OCI-LY3 (cell line): ENCODE results near the gene VTI1A.

Experiments
- H2AFZ ChIP-seq: fragments of 200-600, 300-600 bp; shearing (Covaris generic); 2 replicates; pipeline ENCODE4 v1.6.0; 2014; ENCODE audit warnings: antibody characterized with exemption, low read depth, low read length
- H3K27ac ChIP-seq: fragments of 200-600, 300-600 bp; sonication (generic); 2 replicates; pipeline ENCODE4 v1.5.1; 2014; ENCODE audit warnings: mild to moderate bottlenecking, low read length, moderate library complexity, mixed read lengths
- H3K27me3 ChIP-seq: fragments of 200-600, 300-600 bp; sonication (generic); 2 replicates; pipeline ENCODE4 v1.6.1; 2014; ENCODE audit warnings: low read depth, low read length, mixed read lengths
- H3K36me3 ChIP-seq: fragments of 200-600, 300-600 bp; sonication (generic); replicated peaks from 2 replicates; pipeline ENCODE3; 2014; ENCODE audit warnings: low read depth, low read length, mixed read lengths
- H3K4me1 ChIP-seq: fragments of 300-600, 200-600 bp; sonication (generic); 2 replicates; pipeline ENCODE4 v1.6.1; 2014; ENCODE audit warnings: low read length, mixed read lengths
- H3K4me2 ChIP-seq: fragments of 200-600, 300-600 bp; sonication (generic); 2 replicates; pipeline ENCODE4 v1.6.1; 2014; ENCODE audit warnings: low read length, mixed read lengths
- H3K4me3 ChIP-seq: fragments of 300-600, 200-600 bp; sonication (generic); 2 replicates; pipeline ENCODE4 v1.5.1; 2014; ENCODE audit warnings: antibody characterized with exemption, mild to moderate bottlenecking, low read length, moderate library complexity
- H3K79me2 ChIP-seq: fragments of 300-600, 200-600 bp; shearing (Covaris generic); 2 replicates; pipeline ENCODE4 v1.6.1; 2014; ENCODE audit warnings: mild to moderate bottlenecking, low read length, mixed read lengths
- H3K9ac ChIP-seq: fragments of 300-600, 200-600 bp; shearing (Covaris generic); 2 replicates; pipeline ENCODE4 v1.6.0; 2014; ENCODE audit warnings: mild to moderate bottlenecking, low read length, moderate library complexity
- H3K9me3 ChIP-seq: fragments of 200-600, 300-600 bp; shearing (Covaris generic); 2 replicates; pipeline ENCODE4 v1.6.1; 2014; ENCODE audit warnings: low read length, mixed read lengths; ENCODE audit not compliant: insufficient read depth
- H4K20me1 ChIP-seq: fragments of 200-600, 300-600 bp; sonication (generic); 2 replicates; pipeline ENCODE4 v1.6.1; 2016; ENCODE audit warnings: low read length, mixed read lengths; ENCODE audit not compliant: insufficient read depth
- EZH2phosphoT487 ChIP-seq: fragments of 200-600 bp; shearing (Covaris generic); IDR thresholded peaks from 2 replicates; pipeline ENCODE4 v1.6.1; 2018; ENCODE audit warnings: antibody characterized with exemption, mixed run types, low read depth
- TF ChIP-seq, protein P1 (sequence below): fragments of 200-600, 300-600 bp; sonication (generic); IDR thresholded peaks from 2 replicates; pipeline ENCODE4 v1.5.1; 2014; ENCODE audit warnings: antibody characterized with exemption, low read length, low read depth

VTI1A gene

DNA sequence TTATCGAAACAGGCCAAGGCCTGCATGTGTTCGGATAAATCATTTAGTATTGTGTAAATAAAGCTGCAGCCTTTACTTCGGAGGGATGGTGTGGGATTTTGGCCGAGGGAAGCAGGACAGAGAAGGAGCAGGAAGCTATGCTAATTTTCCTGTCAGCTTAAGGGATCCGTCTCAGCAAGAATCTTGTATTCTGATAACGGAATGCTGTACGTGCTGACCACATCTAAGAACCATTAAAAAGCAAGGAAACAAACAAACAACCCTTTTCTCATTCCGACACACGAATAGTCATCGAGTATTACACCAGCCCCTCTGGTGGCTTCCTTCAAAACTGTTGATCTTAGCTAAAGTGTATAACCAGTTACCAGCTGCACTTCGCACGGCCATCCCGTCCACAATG is 369.9 kb downstream of the VTI1A start:
- H3K27ac ChIP-seq = no peak overlapping the region
- no peaks in the 10 kb centered on the region for H3K9me3 ChIP-seq
- H3K36me3 ChIP-seq = no peaks in the 10 kb centered on the region
- H3K79me2 ChIP-seq = no peaks in the 10 kb centered on the region
- H3K4me3 ChIP-seq = no peak overlapping the region
- no peak overlapping the region for H2AFZ ChIP-seq
- no peak for TF ChIP-seq EZH2phosphoT487
- TF ChIP-seq, protein P1, sequence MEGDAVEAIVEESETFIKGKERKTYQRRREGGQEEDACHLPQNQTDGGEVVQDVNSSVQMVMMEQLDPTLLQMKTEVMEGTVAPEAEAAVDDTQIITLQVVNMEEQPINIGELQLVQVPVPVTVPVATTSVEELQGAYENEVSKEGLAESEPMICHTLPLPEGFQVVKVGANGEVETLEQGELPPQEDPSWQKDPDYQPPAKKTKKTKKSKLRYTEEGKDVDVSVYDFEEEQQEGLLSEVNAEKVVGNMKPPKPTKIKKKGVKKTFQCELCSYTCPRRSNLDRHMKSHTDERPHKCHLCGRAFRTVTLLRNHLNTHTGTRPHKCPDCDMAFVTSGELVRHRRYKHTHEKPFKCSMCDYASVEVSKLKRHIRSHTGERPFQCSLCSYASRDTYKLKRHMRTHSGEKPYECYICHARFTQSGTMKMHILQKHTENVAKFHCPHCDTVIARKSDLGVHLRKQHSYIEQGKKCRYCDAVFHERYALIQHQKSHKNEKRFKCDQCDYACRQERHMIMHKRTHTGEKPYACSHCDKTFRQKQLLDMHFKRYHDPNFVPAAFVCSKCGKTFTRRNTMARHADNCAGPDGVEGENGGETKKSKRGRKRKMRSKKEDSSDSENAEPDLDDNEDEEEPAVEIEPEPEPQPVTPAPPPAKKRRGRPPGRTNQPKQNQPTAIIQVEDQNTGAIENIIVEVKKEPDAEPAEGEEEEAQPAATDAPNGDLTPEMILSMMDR = no peak
- H3K4me2 ChIP-seq = no peak overlapping the region
- no peaks in the 10 kb centered on the region for H3K27me3 ChIP-seq
- H4K20me1 ChIP-seq = no peaks in the 10 kb centered on the region
- H3K4me1 ChIP-seq = no peaks in the 10 kb centered on the region
- H3K9ac ChIP-seq = no peak overlapping the region

DNA sequence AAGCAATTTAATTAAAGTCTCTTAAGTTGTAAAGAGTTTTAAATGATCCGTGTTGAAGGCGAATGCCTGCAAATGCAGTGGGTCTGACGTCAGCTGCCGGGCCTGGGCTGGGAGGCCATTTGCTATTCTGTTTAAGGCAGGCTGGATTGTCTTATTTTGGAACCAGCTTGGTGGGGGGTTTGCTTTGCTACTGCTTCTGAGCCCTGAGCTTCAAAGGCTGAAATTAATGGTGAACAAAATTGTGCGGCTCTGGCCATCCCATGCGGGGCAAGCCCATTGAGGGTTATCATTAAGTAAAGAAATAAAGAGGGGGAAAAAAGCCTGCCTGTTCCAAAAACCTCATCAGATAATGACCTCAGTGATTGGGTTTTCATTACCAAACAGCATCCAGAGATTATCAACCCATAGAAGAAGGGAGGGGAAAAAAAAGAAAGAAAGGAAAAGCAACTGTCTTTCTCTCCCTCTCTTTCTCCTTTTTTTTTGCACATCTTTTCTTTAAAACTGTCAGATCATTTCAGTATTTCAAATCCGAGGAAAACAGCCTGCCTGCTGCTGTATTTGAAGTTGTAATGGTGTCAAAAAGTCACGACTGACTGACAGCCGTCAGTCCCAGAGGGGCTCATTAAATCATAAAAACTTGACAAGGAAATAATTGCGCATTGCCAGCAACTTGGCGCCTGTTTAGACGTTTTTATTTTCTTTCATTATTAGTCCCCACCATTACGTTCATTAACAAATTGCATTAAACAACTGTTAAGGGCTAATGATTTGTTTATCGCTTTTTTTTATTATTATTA is 371.2 kb downstream of the VTI1A start:
- H3K4me2 ChIP-seq = no peak overlapping the region
- no peak overlapping the region for H2AFZ ChIP-seq
- H3K9me3 ChIP-seq = no peaks in the 10 kb centered on the region
- H3K4me1 ChIP-seq = no peaks in the 10 kb centered on the region
- H3K4me3 ChIP-seq = no peak overlapping the region
- no peaks in the 10 kb centered on the region for H4K20me1 ChIP-seq
- H3K79me2 ChIP-seq = no peaks in the 10 kb centered on the region
- H3K27me3 ChIP-seq = no peaks in the 10 kb centered on the region
- no peak for TF ChIP-seq EZH2phosphoT487
- TF ChIP-seq, protein P1 = no peak
- no peak overlapping the region for H3K27ac ChIP-seq
- no peak overlapping the region for H3K9ac ChIP-seq
- H3K36me3 ChIP-seq = no peaks in the 10 kb centered on the region

DNA sequence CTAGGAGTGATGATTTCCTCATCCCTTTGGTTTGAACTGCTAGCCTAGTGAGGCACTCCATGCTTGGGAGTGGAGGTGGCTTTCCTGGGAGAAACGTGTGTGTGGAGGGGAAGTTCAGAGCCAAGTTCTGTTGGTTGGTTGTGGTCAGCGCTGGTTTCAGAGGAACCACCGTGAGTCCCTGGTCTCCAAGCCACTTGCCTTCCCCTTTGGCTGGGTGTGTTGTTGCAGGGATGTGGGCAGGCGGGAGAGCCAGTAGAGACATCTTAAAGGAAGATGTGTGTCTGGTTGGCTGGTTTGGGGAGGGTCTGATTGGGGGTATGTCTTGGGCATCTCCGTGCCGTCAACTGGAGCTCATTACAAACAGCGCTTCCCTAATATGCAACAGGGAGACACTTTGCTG is 372.2 kb downstream of the VTI1A start:
- H3K27me3 ChIP-seq = no peaks in the 10 kb centered on the region
- no peak overlapping the region for H3K9ac ChIP-seq
- H3K4me2 ChIP-seq = no peak overlapping the region
- no peak overlapping the region for H3K4me3 ChIP-seq
- no peaks in the 10 kb centered on the region for H3K9me3 ChIP-seq
- no peak overlapping the region for H3K27ac ChIP-seq
- TF ChIP-seq, protein P1 = no peak
- no peaks in the 10 kb centered on the region for H3K79me2 ChIP-seq
- H4K20me1 ChIP-seq = no peaks in the 10 kb centered on the region
- no peak overlapping the region for H2AFZ ChIP-seq
- no peaks in the 10 kb centered on the region for H3K36me3 ChIP-seq
- H3K4me1 ChIP-seq = no peaks in the 10 kb centered on the region

DNA sequence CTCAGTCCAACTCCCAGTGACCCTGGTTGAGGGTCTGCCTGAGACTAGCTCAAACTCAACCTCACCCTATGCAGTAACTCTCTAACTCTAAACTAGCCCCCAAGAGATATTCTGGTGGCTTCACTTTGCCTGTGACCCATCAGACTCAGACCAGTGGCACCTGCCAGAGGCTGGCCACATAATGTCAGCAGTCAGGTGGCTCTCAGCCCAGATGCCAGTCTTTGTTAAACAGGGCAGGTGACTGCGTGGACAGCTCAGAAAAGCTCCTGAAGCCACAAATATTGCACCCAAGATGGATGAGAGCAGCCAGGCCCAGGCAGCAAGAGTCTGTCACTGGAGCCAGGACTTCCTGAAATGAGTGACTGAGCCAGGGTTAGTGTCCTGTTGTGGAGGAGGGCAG is 373.3 kb downstream of the VTI1A start:
- Histone ChIP-seq H3K9ac (no peak overlapping the region), H4K20me1 (no peaks in the 10 kb centered on the region), H3K36me3 (no peaks in the 10 kb centered on the region), H3K4me2 (no peak overlapping the region), H3K4me1 (no peaks in the 10 kb centered on the region), H3K27ac (no peak overlapping the region), H3K9me3 (no peaks in the 10 kb centered on the region), H2AFZ (no peak overlapping the region), H3K27me3 (no peaks in the 10 kb centered on the region), H3K4me3 (no peak overlapping the region), H3K79me2 (no peaks in the 10 kb centered on the region)
- TF ChIP-seq, protein P1 = no peak
- no peak for TF ChIP-seq EZH2phosphoT487
